B cell (primary cell): ENCODE data around the gene UACA. TPM values are rescaled to one million over a fixed set of nuclear protein-coding genes. Genes with fewer than 3 reads are reported as not detected.

Experiments
- ATAC-seq: fragments of 200-7000 bp; cut with Tn5 transposase; one replicate; pipeline ENCODE4 v1.10.0; 2021; ENCODE audit warnings: low read depth, mild to moderate bottlenecking, moderate number of reproducible peaks, moderate library complexity
- CTCF ChIA-PET: fragments of 350-600 bp; sonication (Branson Sonifier 250); formaldehyde crosslinking; loops from one replicate; lab custom pipeline; 2021; ENCODE audit warnings: antibody characterized with exemption, inconsistent platforms; lab: Charles Lee
- POLR2A ChIA-PET: fragments of 350-600 bp; sonication (Branson Sonifier 250); formaldehyde crosslinking; loops from one replicate; lab custom pipeline; 2021; ENCODE audit warnings: antibody characterized with exemption; lab: Charles Lee
- DNase-seq: peaks from one replicate; pipeline ENCODE4 v3.0.0; 2013
- H2AFZ ChIP-seq: 2 replicates; pipeline ENCODE4 v1.6.1; 2012; ENCODE audit warnings: mild to moderate bottlenecking, low read depth, low read length; ENCODE audit not compliant: insufficient read depth, poor library complexity, severe bottlenecking
- H3K27ac ChIP-seq, 2 donors: 1 replicate in 1 of 2; 2 replicates in 1 of 2; pipeline ENCODE4 v1.5.1; 2012 to 2013; ENCODE audit warnings: low read length in 2 of 2, mild to moderate bottlenecking in 2 of 2, moderate library complexity in 1 of 2
- H3K27me3 ChIP-seq, 4 experiments: fragments of 200-600 bp in 1 of 4; sonication (generic) in 1 of 4; replicated peaks in 1 of 4; 1 replicate in 2 of 4; 2 replicates in 2 of 4; pipeline versions ENCODE4 v1.6.1 to v1.7.0; 2013 to 2016; ENCODE audit warnings: low read length in 3 of 4, mild to moderate bottlenecking in 2 of 4, mixed read lengths in 1 of 4, moderate library complexity in 1 of 4; ENCODE audit not compliant: insufficient read depth in 4 of 4, control insufficient read depth in 3 of 4; ENCODE audit errors: control extremely low read depth in 1 of 4
- H3K36me3 ChIP-seq, 2 experiments: replicated peaks in 1 of 2; 1 replicate in 1 of 2; 2 replicates in 1 of 2; pipeline versions ENCODE4 v1.6.1 to v1.7.1; 2013; ENCODE audit warnings: low read length in 1 of 2; ENCODE audit not compliant: insufficient read depth in 2 of 2, control insufficient read depth in 1 of 2; ENCODE audit errors: control extremely low read depth in 1 of 2, extremely low read depth in 1 of 2
- H3K4me1 ChIP-seq, 2 donors: fragments of 200-600 bp in 1 of 2; sonication (generic) in 1 of 2; 1 replicate in 1 of 2; 2 replicates in 1 of 2; pipeline versions ENCODE4 v1.5.1 to v1.6.1; 2013 to 2017; ENCODE audit warnings: low read length in 2 of 2; ENCODE audit not compliant: control insufficient read depth in 2 of 2, insufficient read depth in 2 of 2
- H3K4me2 ChIP-seq: replicated peaks from 2 replicates; pipeline ENCODE3; 2012; ENCODE audit warnings: mild to moderate bottlenecking, low read depth, low read length; ENCODE audit not compliant: poor library complexity, severe bottlenecking
- H3K4me3 ChIP-seq, 5 experiments: fragments of 200-600 bp in 1 of 5; sonication (generic) in 1 of 5; 1 replicate in 3 of 5; 2 replicates in 2 of 5; pipeline versions ENCODE4 v1.5.1 to v1.7.0; 2011 to 2016; ENCODE audit warnings: low read length in 4 of 5, mild to moderate bottlenecking in 4 of 5, low read depth in 2 of 5, control low read depth in 1 of 5, moderate library complexity in 1 of 5; ENCODE audit not compliant: insufficient read depth in 1 of 5; ENCODE audit errors: control extremely low read depth in 1 of 5, extremely low read depth in 1 of 5
- H3K79me2 ChIP-seq: fragments of 200-600 bp; sonication (generic); one replicate; pipeline ENCODE4 v1.6.0; 2016; ENCODE audit warnings: low read length; ENCODE audit not compliant: control insufficient read depth, insufficient read depth
- H3K9ac ChIP-seq: fragments of 200-600 bp; sonication (generic); 2 replicates; pipeline ENCODE4 v1.6.1; 2017; ENCODE audit warnings: mild to moderate bottlenecking, low read length, moderate library complexity
- H3K9me3 ChIP-seq, 3 donors: one replicate each; pipeline versions ENCODE4 v1.6.1 to v1.7.1; 2013; ENCODE audit warnings: low read length in 2 of 3; ENCODE audit not compliant: control insufficient read depth in 2 of 3, insufficient read depth in 1 of 3; ENCODE audit errors: control extremely low read depth in 1 of 3
- H4K20me1 ChIP-seq: 2 replicates; pipeline ENCODE4 v1.6.0; 2012; ENCODE audit warnings: mild to moderate bottlenecking, low read length; ENCODE audit not compliant: insufficient read depth, control insufficient read depth, poor library complexity, severe bottlenecking
- H3K27ac Mint-ChIP-seq: one replicate; pipeline ENCODE4 v1.8.0; 2021; ENCODE audit warnings: mixed read lengths
- H3K27me3 Mint-ChIP-seq: one replicate; pipeline ENCODE4 v1.8.0; 2021; ENCODE audit warnings: mixed read lengths
- H3K4me1 Mint-ChIP-seq: one replicate; pipeline ENCODE4 v1.8.0; 2021; ENCODE audit warnings: mixed read lengths
- H3K4me3 Mint-ChIP-seq: one replicate; pipeline ENCODE4 v1.8.0; 2021; ENCODE audit warnings: mixed read lengths
- H3K9me3 Mint-ChIP-seq: one replicate; pipeline ENCODE4 v1.8.0; 2022; ENCODE audit warnings: mixed read lengths; ENCODE audit not compliant: insufficient read depth
- CTCF ChIP-seq: fragments of 200-600 bp; IDR thresholded peaks from one replicate; pipeline ENCODE4 v1.8.0; 2022; ENCODE audit warnings: antibody characterized with exemption, mild to moderate bottlenecking
- EZH2 ChIP-seq: IDR thresholded peaks from 2 replicates; pipeline ENCODE4 v1.6.1; 2012; ENCODE audit warnings: borderline replicate concordance, low read depth, mild to moderate bottlenecking, moderate library complexity, low read length; ENCODE audit not compliant: insufficient read depth, poor library complexity, severe bottlenecking
- WGBS: methylation state at CpG from one replicate; pipeline ENCODE4 v1.1.5; 2013; ENCODE audit warnings: missing lambda C conversion rate; ENCODE audit not compliant: insufficient coverage; 5-methylcytosine and 5-hydroxymethylcytosine counted together
- intact Hi-C: fragments of 100-400 bp; cut with micrococcal nuclease; formaldehyde crosslinking; loops from one replicate; pipeline ENCODE4 v1.10.0; 2022
- polyA plus RNA-seq: library from polyadenylated mRNA; depleted of rRNA; stranded (reverse); fragments of >200 nt; gene quantifications from 2 replicates; pipeline ENCODE4 v1.2.3, GENCODE V29; 2012
- total RNA-seq, 2 donors: library from RNA; stranded (reverse); fragments of 120-200 nt in 1 of 2; gene quantifications; 1 replicate in 1 of 2; 2 replicates in 1 of 2; pipeline versions ENCODE4 v1.2.3 to v1.2.4, GENCODE V29; 2013 to 2022

UACA gene
- total and polyA plus RNA-seq, 2 donors (not counting 1 experiment from before 2014, with no cell fraction given), result 2.7 to 3.3 TPM

- Histone ChIP-seq H3K4me3 (no peak overlapping the region), H3K9ac (no peak overlapping the region), H3K4me1 (peaks cover 4 to 6% of the 10 kb centered on the region in 2 donors), H3K36me3 (no peaks in the 10 kb centered on the region), H4K20me1 (no peaks in the 10 kb centered on the region), H3K9me3 (no peaks in the 10 kb centered on the region), H3K27ac (no peak overlapping the region), H3K27me3 (peaks cover 0 to 4% (median 0%) of the 10 kb centered on the region in 4 experiments), H2AFZ (no peak overlapping the region), H3K79me2 (no peaks in the 10 kb centered on the region), H3K4me2 (no peak overlapping the region)
- H3K4me3 Mint-ChIP-seq, result no peak overlapping the region
- WGBS, result no CpG with 5 or more reads among the region's 3 CpGs
- TF ChIP-seq CTCF (no peak), EZH2 (no peak)
- peaks cover 13% of the 10 kb centered on the region for H3K4me1 Mint-ChIP-seq
- DNase-seq, result no peak
- intact Hi-C loops, result no loop called here
- POLR2A ChIA-PET, result no interaction called here
- no peak overlapping the region for H3K27ac Mint-ChIP-seq
- no peaks in the 10 kb centered on the region for H3K9me3 Mint-ChIP-seq
- CTCF ChIA-PET, result interaction anchor here (1.1 kb wide), 1 partner anchor 36 kb away, joined by 3 read pairs; no protein-coding TSS in a partner anchor
- H3K27me3 Mint-ChIP-seq, result peaks cover 18% of the 10 kb centered on the region
- no peak for ATAC-seq
Measured at GRCh38 chr15:70742928-70743327, 20.4 kb downstream of the UACA start.

- peaks cover 0 to 4% (median 0%) of the 10 kb centered on the region in 4 experiments for H3K27me3 ChIP-seq
- no peak for TF ChIP-seq CTCF
- no peak for TF ChIP-seq EZH2
- H3K4me3 ChIP-seq, result no peak overlapping the region
- H3K9ac ChIP-seq, result no peak overlapping the region
- H4K20me1 ChIP-seq, result no peaks in the 10 kb centered on the region
- no CpG with 5 or more reads among the region's 2 CpGs for WGBS
- CTCF ChIA-PET, result no interaction called here
- no peak overlapping the region for H3K27ac Mint-ChIP-seq
- peaks cover 18% of the 10 kb centered on the region for H3K27me3 Mint-ChIP-seq
- peaks cover 4 to 6% of the 10 kb centered on the region in 2 donors for H3K4me1 ChIP-seq
- H3K9me3 Mint-ChIP-seq, result no peaks in the 10 kb centered on the region
- H3K4me3 Mint-ChIP-seq, result no peak overlapping the region
- H3K9me3 ChIP-seq, result no peaks in the 10 kb centered on the region
- no peak for DNase-seq
- H2AFZ ChIP-seq, result no peak overlapping the region
- no peak overlapping the region for H3K4me2 ChIP-seq
- H3K79me2 ChIP-seq, result no peaks in the 10 kb centered on the region
- no peak overlapping the region for H3K27ac ChIP-seq
- no peaks in the 10 kb centered on the region for H3K36me3 ChIP-seq
- intact Hi-C loops, result no loop called here
- POLR2A ChIA-PET, result no interaction called here
- ATAC-seq, result no peak
- peaks cover 13% of the 10 kb centered on the region for H3K4me1 Mint-ChIP-seq
Measured at GRCh38 chr15:70741677-70742293, 21.6 kb downstream of the UACA start.
